DOHH2 (cell line): Measurements from ENCODE around the gene PDC.

ENCODE experiments used
- H3F3A ChIP-seq: fragments of 200-600 bp; sonication (generic), shearing (Covaris generic); 2 replicates; pipeline ENCODE4 v1.6.0; 2016; ENCODE audit warnings: antibody characterized with exemption, mild to moderate bottlenecking; ENCODE audit not compliant: control insufficient read depth, insufficient read depth
- H3K27ac ChIP-seq: fragments of 200-600 bp; sonication (generic); 2 replicates; pipeline ENCODE4 v1.5.1; 2014; ENCODE audit warnings: low read depth, mild to moderate bottlenecking, low read length, moderate library complexity
- H3K27me3 ChIP-seq: fragments of 200-600 bp; sonication (generic); 2 replicates; pipeline ENCODE4 v1.6.1; 2014; ENCODE audit warnings: mild to moderate bottlenecking, low read length, mixed read lengths; ENCODE audit not compliant: control insufficient read depth
- H3K36me3 ChIP-seq: fragments of 200-600 bp; sonication (generic); 2 replicates; pipeline ENCODE4 v1.6.1; 2014; ENCODE audit warnings: mild to moderate bottlenecking, low read length, moderate library complexity, mixed read lengths; ENCODE audit not compliant: control insufficient read depth
- H3K4me1 ChIP-seq: fragments of 200-600 bp; sonication (generic); 2 replicates; pipeline ENCODE4 v1.6.1; 2014; ENCODE audit warnings: mild to moderate bottlenecking, low read length, mixed read lengths; ENCODE audit not compliant: control insufficient read depth
- H3K4me2 ChIP-seq: fragments of 200-600 bp; sonication (generic); 2 replicates; pipeline ENCODE4 v1.6.0; 2014; ENCODE audit warnings: mild to moderate bottlenecking, low read length, moderate library complexity
- H3K4me3 ChIP-seq: fragments of 200-600 bp; sonication (generic); 2 replicates; pipeline ENCODE4 v1.5.1; 2014; ENCODE audit warnings: mild to moderate bottlenecking, low read length, mixed read lengths
- H3K79me2 ChIP-seq: fragments of 200-600 bp; sonication (generic); 2 replicates; pipeline ENCODE4 v1.6.1; 2014; ENCODE audit warnings: mild to moderate bottlenecking, low read length, mixed read lengths; ENCODE audit not compliant: control insufficient read depth
- H3K9me2 ChIP-seq: fragments of 200-600 bp; sonication (generic); replicated peaks from 2 replicates; pipeline ENCODE4 v1.6.1; 2014; ENCODE audit warnings: mild to moderate bottlenecking, low read length, mixed read lengths; ENCODE audit not compliant: control insufficient read depth
- H3K9me3 ChIP-seq: fragments of 200-600 bp; sonication (generic); 2 replicates; pipeline ENCODE4 v1.6.1; 2014; ENCODE audit warnings: antibody characterized with exemption, low read length, mixed read lengths; ENCODE audit not compliant: control insufficient read depth, insufficient read depth
- H4K20me1 ChIP-seq: fragments of 200-600 bp; sonication (generic); 2 replicates; pipeline ENCODE4 v1.6.0; 2014; ENCODE audit warnings: low read depth, mild to moderate bottlenecking, antibody characterized with exemption, low read length, moderate library complexity; ENCODE audit not compliant: control insufficient read depth, insufficient read depth
- CTCF ChIP-seq: fragments of 200-600 bp; sonication (generic); IDR thresholded peaks from one replicate; pipeline ENCODE4 v1.5.1; 2014; ENCODE audit warnings: antibody characterized with exemption, mild to moderate bottlenecking, low read depth, low read length; ENCODE audit not compliant: poor library complexity, severe bottlenecking
- EZH2phosphoT487 ChIP-seq: fragments of 200-600 bp; sonication (generic); IDR thresholded peaks from 2 replicates; pipeline ENCODE4 v1.6.1; 2017; ENCODE audit warnings: borderline replicate concordance, mild to moderate bottlenecking, antibody characterized with exemption, low read length, moderate library complexity, mixed read lengths

The PDC gene

DNA sequence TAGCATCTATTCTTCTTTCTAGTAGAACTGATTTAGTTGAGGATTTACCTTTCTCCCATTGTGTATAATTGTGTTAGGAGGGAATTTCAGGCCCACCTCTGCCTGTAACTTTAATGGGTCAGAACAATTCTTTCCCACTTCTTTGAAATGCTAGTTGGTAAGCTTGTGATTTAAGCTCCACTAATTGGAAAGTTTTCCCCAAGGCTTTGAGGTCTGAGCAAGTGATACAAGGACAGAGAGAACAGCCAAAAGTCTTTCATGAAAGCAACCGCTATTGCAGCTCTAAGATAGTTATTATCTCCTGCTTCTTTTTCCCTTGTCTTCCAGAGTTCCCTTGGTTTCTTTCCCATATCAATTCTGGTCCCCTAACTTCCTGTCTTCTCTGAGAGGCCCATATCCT, 38.7 kb upstream of the PDC start:
- Histone ChIP-seq H3K9me3 (no peaks in the 10 kb centered on the region), H3K4me1 (no peaks in the 10 kb centered on the region)
- TF ChIP-seq EZH2phosphoT487: no peak
- TF ChIP-seq CTCF: no peak

DNA sequence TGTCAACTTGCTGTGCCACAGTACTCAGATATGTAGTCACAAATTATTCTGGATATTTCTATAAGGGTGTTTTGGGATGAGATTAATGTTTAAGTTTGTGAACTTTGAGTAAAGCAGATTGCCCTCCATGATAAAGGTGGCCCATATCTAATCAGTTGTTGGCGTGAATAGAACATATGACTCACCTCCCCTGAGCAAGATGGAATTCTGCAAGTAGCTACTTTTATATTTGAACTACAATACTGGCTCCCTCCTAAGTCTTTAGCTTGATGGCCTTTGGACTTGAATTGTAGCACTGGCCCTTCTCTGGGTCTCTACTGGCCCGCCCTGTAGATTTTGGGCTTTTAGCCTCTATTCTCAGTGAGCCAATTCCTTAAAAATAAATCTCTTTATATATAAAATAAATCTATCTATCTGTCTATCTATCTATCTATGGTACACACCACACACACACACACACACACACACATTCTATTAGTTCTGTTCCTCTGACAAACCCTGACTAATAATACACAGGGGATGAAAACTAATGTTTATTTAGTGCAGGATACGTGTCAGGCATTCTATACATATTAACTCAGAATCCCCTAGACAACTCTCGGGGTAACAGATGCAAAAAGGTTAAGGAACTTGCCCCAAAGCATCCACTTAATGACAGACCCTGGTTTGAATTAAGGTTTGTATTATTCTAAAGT, 37.9 kb upstream of the PDC start:
- no peaks in the 10 kb centered on the region for H3F3A ChIP-seq
- no peaks in the 10 kb centered on the region for H3K9me2 ChIP-seq
- no peaks in the 10 kb centered on the region for H3K36me3 ChIP-seq
- H3K4me3 ChIP-seq: no peak overlapping the region
- no peaks in the 10 kb centered on the region for H3K4me1 ChIP-seq
- H3K27ac ChIP-seq: no peak overlapping the region
- H3K9me3 ChIP-seq: no peaks in the 10 kb centered on the region
- H3K79me2 ChIP-seq: no peaks in the 10 kb centered on the region
- no peaks in the 10 kb centered on the region for H3K27me3 ChIP-seq
- TF ChIP-seq EZH2phosphoT487 (no peak), CTCF (no peak)
- H4K20me1 ChIP-seq: no peaks in the 10 kb centered on the region
- H3K4me2 ChIP-seq: no peak overlapping the region

More for the DNA sequence above, 38.7 kb upstream of the PDC start:
- Histone ChIP-seq H3K27ac (no peak overlapping the region), H3K27me3 (no peaks in the 10 kb centered on the region), H3K36me3 (no peaks in the 10 kb centered on the region), H3K79me2 (no peaks in the 10 kb centered on the region), H4K20me1 (no peaks in the 10 kb centered on the region), H3K4me3 (no peak overlapping the region), H3F3A (no peaks in the 10 kb centered on the region), H3K4me2 (no peak overlapping the region), H3K9me2 (no peaks in the 10 kb centered on the region)

DNA sequence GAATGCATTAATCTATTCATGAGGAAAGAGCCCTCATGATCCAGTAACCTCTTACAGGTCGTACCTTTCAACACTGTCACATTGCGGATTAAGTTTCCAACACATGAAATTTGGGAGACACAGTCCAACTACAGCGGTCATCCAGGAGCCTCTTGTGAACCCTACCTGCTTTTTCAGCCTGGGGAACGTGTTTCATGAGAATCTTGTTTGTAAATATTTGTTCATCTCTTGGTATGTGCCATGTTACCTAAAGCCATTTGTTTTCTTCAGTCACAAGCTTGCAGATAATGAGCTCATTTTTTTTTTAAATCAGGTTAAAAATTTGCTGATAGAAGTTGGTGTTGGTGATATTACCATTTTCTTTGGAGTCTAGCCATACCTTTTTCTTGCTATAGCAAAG, 37.2 kb upstream of the PDC start:
- TF ChIP-seq CTCF: no peak
- no peak for TF ChIP-seq EZH2phosphoT487
- Histone ChIP-seq H3K4me3 (no peak overlapping the region), H4K20me1 (no peaks in the 10 kb centered on the region), H3K27ac (no peak overlapping the region), H3K27me3 (no peaks in the 10 kb centered on the region), H3K4me2 (no peak overlapping the region), H3K9me2 (no peaks in the 10 kb centered on the region), H3F3A (no peaks in the 10 kb centered on the region), H3K4me1 (no peaks in the 10 kb centered on the region), H3K79me2 (no peaks in the 10 kb centered on the region), H3K9me3 (no peaks in the 10 kb centered on the region), H3K36me3 (no peaks in the 10 kb centered on the region)
